ENCODE data around the gene FRRS1. TPM values are rescaled to one million over a fixed set of nuclear protein-coding genes. Genes with fewer than 3 reads are reported as not detected.

The FRRS1 gene
- polyA plus RNA-seq, 3 donors = 1.1 to 1.4 (median 1.3) TPM

DNA sequence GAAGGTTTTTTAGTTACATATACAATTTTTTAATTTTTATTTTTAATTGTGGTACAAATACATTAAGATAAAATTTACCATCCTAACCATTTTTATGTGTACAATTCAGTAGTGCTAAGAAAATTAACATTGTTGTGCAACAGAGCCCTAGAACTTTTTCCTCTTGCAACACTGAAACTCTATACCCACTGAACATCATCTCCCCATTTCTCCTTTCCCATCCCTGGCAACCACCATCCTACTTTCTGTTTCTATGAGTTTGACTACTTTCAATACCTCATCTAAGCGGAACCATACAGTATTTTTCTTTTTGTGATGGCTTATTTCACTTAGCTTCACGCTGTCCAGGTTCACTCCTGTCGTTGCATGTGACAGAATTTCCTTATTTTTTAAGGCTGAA, 66.4 kb downstream of the FRRS1 start:
- WGBS, 3 donors = 89 to 93% (median 90%) methylated on average over 3 of the region's 3 CpGs
- H3K27ac ChIP-seq (ENCODE audit: low read depth, low read length) = no peak overlapping the region

DNA sequence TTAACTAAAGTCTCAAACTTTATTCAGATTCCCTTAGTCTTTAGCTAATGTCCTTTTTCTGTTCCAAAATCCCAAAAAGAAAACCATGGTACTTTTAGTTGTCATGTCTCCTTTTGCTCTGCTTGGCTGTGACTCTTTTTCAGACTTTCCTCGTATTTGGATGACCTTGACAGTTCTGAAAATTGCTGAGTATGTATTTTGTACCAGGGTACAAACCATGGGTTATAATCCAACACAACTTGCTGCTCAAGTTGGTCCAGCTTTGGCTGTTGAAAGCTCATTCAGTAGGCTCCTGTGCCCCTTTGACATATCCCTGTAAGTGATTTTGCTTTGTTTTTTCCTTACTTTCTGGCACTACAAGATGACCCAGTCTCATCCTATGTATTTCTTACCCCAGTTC, 68.9 kb downstream of the FRRS1 start:
- 19 to 73% (median 52%) methylated on average over 1 of the region's 1 CpG for WGBS, 3 donors
- H3K27ac ChIP-seq (ENCODE audit: low read depth, low read length) = no peak overlapping the region

GRCh38 chr1:99696616-99697015, 69.8 kb downstream of the FRRS1 start:
- no peak overlapping the region for H3K27ac ChIP-seq (ENCODE audit: low read depth, low read length)
- WGBS, 3 donors = 61 to 96% (median 92%) methylated on average over 2 of the region's 2 CpGs

DNA sequence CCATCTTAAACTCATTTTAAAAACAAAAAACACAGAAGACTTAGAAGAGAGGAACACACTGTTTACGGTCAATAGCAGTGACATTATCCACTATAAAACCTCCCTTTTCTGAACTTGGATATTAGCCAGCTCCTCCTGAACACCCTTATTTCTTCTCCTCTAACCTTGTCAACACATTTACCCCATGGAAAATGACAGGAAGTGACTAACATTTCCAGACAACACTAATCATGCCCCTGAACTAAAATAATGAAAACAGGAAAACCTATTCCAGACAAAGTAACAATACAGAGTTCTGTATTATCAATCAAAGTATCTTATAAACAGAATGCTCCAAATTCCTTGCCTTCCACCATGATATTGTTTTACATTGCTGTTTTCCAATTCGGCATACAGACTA, 75.3 kb downstream of the FRRS1 start:
- H3K27ac ChIP-seq (ENCODE audit: low read depth, low read length) = no peak overlapping the region
- WGBS, 3 donors = 69 to 85% (median 74%) methylated on average over 2 of the region's 2 CpGs

DNA sequence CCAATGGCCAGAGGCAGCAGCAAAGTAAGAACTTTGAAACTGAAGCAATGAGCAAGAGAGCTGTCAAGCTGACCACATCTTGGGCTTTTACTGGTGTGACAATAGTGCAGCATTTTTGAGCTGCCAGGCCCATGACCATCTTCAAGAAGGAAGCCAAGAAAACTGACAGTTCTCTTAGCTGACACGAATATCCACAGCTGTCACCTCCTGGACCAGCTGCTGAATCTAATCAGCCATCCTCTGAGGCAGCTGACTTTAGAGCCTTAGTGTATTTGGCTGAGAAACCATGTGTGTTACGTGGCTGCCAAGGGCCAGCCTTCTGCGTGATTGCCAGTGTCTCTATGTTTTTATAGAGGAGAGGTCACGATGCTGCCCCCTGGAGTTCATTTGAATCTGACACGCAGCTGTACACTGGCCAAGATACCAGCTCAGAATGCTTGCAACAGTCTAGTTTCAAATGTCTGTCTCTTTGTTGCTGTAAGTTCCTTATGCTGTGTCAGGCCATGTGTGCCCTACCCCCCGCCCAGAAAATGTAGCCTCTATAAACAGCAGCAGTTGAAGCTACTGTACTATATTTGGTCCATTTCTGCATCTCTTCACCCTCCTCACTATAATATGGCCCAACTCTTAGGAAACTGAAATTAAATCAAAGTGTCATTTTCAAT, 80.8 kb downstream of the FRRS1 start:
- H3K27ac ChIP-seq (ENCODE audit: low read depth, low read length) = no peak overlapping the region

GRCh38 chr1:99682291-99682751, 84.1 kb downstream of the FRRS1 start:
- H3K27ac ChIP-seq (ENCODE audit: low read depth, low read length) = no peak overlapping the region
- WGBS, 3 donors = 72 to 73% (median 73%) methylated on average over 4 of the region's 4 CpGs

More for the DNA sequence above, 80.8 kb downstream of the FRRS1 start:
- 19 to 35% (median 29%) methylated on average over 6 of the region's 6 CpGs for WGBS, 3 donors

DNA sequence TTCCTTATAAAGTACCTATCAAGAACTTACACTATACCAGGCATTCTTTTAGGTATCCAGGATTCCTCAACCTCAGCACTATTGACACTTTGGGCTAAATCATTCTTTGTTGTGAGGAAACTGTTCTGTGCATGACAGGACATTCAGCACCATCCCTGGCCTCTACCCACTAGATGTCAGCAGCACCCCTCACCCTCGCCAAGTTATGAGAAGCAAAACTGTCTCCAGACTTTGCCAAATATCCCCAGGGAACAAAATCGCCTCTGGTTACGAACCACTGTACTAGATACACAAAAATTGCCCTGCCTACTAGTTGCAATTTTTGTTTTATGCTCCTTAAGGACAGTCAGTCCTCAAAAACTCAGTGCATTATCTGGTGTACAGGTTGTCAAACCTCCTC, 84.9 kb downstream of the FRRS1 start:
- no peak overlapping the region for H3K27ac ChIP-seq (ENCODE audit: low read depth, low read length)
- WGBS, 3 donors = 69 to 74% (median 69%) methylated on average over 3 of the region's 3 CpGs

- no peak overlapping the region for H3K27ac ChIP-seq (ENCODE audit: low read depth, low read length)
- 71 to 86% (median 82%) methylated on average over 1 of the region's 1 CpG for WGBS, 3 donors
These were observed 86.2 kb downstream of the FRRS1 start for GRCh38 chr1:99680270-99680669.

- no peak overlapping the region for H3K27ac ChIP-seq (ENCODE audit: low read depth, low read length)
- WGBS, 3 donors = 75 to 91% (median 84%) methylated on average over 2 of the region's 2 CpGs
These were observed 89.0 kb downstream of the FRRS1 start for GRCh38 chr1:99677416-99677815.

- H3K27ac ChIP-seq (ENCODE audit: low read depth, low read length) = no peak overlapping the region
These were observed 89.6 kb downstream of the FRRS1 start for GRCh38 chr1:99676876-99677275.

GRCh38 chr1:99675994-99676393, 90.4 kb downstream of the FRRS1 start:
- WGBS, 3 donors = 93 to 100% (median 99%) methylated on average over 1 of the region's 1 CpG
- H3K27ac ChIP-seq (ENCODE audit: low read depth, low read length) = no peak overlapping the region

DNA sequence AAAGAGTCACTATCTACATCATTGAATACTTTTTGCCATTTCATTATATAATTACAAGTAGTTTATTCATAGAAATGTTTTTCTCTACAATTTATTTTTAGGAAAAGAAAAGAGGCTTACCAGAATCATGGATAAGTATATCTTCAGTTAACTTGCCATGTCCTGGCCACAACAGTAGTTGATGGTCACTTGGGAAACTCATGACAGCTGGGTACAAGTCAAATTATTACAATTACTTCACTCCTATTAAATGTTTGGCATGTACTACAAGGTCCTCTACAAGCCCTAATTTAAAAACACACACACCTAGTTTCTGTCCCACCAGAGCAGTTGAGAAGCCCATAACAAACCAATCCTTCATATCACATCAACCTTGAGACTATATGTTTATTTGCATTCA, 91.1 kb downstream of the FRRS1 start:
- no peak overlapping the region for H3K27ac ChIP-seq (ENCODE audit: low read depth, low read length)

DNA sequence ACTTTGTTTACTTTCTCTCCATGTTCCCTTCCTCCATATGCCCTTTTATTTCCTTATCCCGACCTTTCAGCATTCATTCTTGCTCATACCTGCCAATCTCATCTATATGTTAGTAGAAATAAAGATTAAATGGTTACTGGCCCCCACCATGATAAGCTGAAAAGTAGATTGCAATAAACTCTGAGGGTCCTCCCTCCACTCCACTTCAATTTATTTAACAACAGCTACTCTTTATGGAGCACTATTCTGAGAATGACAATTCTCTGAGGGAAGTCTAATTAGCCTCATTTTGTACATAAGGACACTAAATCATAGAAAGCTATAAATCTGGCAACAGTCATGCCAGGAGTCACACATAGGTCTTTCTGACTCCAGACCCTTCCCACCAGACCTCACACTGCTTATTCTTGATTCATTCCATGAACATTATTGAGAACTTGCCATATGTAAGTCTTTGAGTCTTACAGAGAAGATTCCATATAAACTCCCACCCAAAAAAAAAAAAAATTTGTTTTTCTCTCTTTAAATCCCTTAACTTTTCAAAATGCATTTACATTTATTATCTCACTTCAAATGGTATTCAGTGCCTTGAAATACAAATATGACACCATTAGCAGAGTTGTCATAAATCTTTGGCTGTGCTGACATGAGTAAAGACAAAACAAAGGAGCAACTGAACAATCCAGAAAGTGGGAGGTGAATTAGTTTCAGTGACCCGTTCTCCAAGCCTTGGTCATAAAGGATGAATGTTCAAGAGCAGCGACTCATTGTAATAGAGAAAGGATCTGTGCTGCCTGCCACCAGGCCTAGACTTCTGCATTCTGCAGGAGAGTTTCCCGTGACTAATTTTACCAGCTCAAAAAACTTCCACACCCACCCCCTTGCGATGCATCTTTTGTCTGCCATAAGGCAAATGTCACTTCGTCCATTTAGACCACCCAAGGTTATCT, 92.0 kb downstream of the FRRS1 start:
- H3K27ac ChIP-seq (ENCODE audit: low read depth, low read length) = no peak overlapping the region
- 67 to 79% (median 75%) methylated on average over 6 of the region's 6 CpGs for WGBS, 3 donors

DNA sequence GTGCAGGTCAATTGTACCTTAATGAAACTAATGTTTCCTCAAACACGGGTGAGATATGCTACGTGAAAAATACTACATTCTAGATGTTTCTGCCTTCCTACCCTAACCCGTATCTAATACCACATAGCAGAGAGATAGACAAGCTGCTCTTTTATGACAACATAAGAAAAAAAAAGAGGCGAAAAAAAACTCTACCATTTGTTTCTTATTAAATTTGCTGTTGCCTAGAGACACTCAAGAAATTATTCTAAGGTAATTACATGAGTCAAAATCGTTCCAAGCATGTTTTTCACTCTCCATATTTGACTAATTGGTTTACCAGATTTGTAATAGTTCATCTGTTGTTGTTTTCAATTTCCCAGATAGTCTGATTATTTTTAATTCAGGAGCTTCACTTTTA, 93.1 kb downstream of the FRRS1 start:
- 78 to 80% (median 79%) methylated on average over 4 to 5 of the region's 5 CpGs for WGBS, 3 donors
- H3K27ac ChIP-seq (ENCODE audit: low read depth, low read length) = no peak overlapping the region

GRCh38 chr1:99672530-99673213, 93.8 kb downstream of the FRRS1 start:
- 44 to 60% (median 52%) methylated on average over 6 of the region's 6 CpGs for WGBS, 3 donors
- H3K27ac ChIP-seq (ENCODE audit: low read depth, low read length) = no peak overlapping the region

- 65 to 68% (median 67%) methylated on average over 4 of the region's 4 CpGs for WGBS, 3 donors
- no peak overlapping the region for H3K27ac ChIP-seq (ENCODE audit: low read depth, low read length)
These were observed 94.4 kb downstream of the FRRS1 start for GRCh38 chr1:99672038-99672437.

- H3K27ac ChIP-seq (ENCODE audit: low read depth, low read length) = no peak overlapping the region
- 57 to 65% (median 57%) methylated on average over 1 of the region's 1 CpG for WGBS, 3 donors
These were observed 95.9 kb downstream of the FRRS1 start for GRCh38 chr1:99670583-99670982.

GRCh38 chr1:99669821-99670220, 96.6 kb downstream of the FRRS1 start:
- no peak overlapping the region for H3K27ac ChIP-seq (ENCODE audit: low read depth, low read length)
- WGBS, 3 donors = 84 to 96% (median 93%) methylated on average over 2 of the region's 2 CpGs

DNA sequence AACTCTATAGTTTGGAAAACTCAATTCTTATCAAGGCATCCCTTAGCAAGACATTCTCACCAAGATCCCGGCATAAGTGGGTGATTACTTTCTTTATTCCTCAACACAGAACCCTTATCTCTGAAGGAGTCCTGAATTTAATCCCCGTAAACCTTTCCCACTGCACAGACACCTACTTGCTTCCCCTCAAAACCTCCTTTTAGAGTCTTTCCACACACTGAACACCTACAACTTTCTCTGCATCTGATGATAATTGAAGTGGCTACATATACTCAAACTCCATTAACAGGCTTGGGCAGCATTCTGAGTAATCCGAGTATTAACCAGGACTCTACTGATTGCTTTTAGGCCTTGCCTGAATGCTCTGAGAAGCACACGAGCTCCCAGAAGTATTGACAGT, 97.1 kb downstream of the FRRS1 start:
- WGBS, 3 donors = 71 to 81% (median 79%) methylated on average over 4 of the region's 4 CpGs
- no peak overlapping the region for H3K27ac ChIP-seq (ENCODE audit: low read depth, low read length)
